Lower lobe of right lung (tissue), 2 donors: Measurements from ENCODE around the gene FBXL16. TPM values are rescaled to one million over a fixed set of nuclear protein-coding genes. Genes with fewer than 3 reads are reported as not detected.

Experiments
- ATAC-seq, 2 donors: fragments of 200-7000 bp; cut with Tn5 transposase; one replicate each; pipeline ENCODE4 v1.9.1; 2020 to 2022; ENCODE audit warnings: mild to moderate bottlenecking in 2 of 2, moderate library complexity in 2 of 2
- DNase-seq: peaks from one replicate; pipeline ENCODE4 v3.0.0-alpha.2; 2020
- H3K27ac ChIP-seq: fragments of 200-600 bp; one replicate; pipeline ENCODE4 v1.8.0; 2022
- H3K27me3 ChIP-seq: fragments of 200-600 bp; one replicate; pipeline ENCODE4 v1.8.0; 2022; ENCODE audit warnings: low read depth
- H3K36me3 ChIP-seq: fragments of 200-600 bp; one replicate; pipeline ENCODE4 v1.8.0; 2022; ENCODE audit warnings: mild to moderate bottlenecking
- H3K4me1 ChIP-seq: fragments of 200-600 bp; one replicate; pipeline ENCODE4 v1.8.0; 2022
- H3K4me3 ChIP-seq: fragments of 200-600 bp; one replicate; pipeline ENCODE4 v1.8.0; 2022; ENCODE audit warnings: mild to moderate bottlenecking
- H3K9me3 ChIP-seq: fragments of 200-600 bp; one replicate; pipeline ENCODE4 v1.8.0; 2022
- CTCF ChIP-seq: fragments of 200-600 bp; IDR thresholded peaks from one replicate; pipeline ENCODE4 v1.8.0; 2022; ENCODE audit warnings: antibody characterized with exemption, mild to moderate bottlenecking
- intact Hi-C: fragments of 100-400 bp; cut with DNase I; formaldehyde crosslinking; loops from one replicate; pipeline ENCODE4 v1.11.0; 2022
- total RNA-seq: library from RNA; stranded (reverse); fragmentation: NEBNext Ultra II Directional; extraction: Animal tissue kit (Norgen Biotek cat#: 25700); gene quantifications from one replicate; pipeline ENCODE4 v1.2.1, GENCODE V29; 2021
- donor health status: DM: no; HTN: yes; CAD: no; lungs with severe emphysema.

Gene FBXL16
- total RNA-seq, 1 donor from 2014 or later: 11.0 TPM

- peaks cover 31% of the 10 kb centered on the region for H3K4me1 ChIP-seq
- peak; percentile 6 for TF ChIP-seq CTCF
- peaks cover 5% of the 10 kb centered on the region for H3K36me3 ChIP-seq
- no peaks in the 10 kb centered on the region for H3K9me3 ChIP-seq
- H3K27me3 ChIP-seq: peaks cover 10% of the 10 kb centered on the region
- H3K27ac ChIP-seq: peak within 1 kb of the TSS; percentile 89
- peak; percentile 89 to 93 for ATAC-seq
- H3K4me3 ChIP-seq: peak within 1 kb of the TSS; percentile 80
- intact Hi-C loops: no loop called here
- DNase-seq: peak; percentile 89
Measured at GRCh38 chr16:720990-721764, 15.6 kb upstream of the FBXL16 start, which contains the start of gene ANTKMT. TSS of gene ANTKMT (plus strand) at chr16:721146. CDS start at chr16:721275, 129 bp downstream.

- peak overlapping the region; percentile 80 for H3K4me3 ChIP-seq
- peaks cover 5% of the 10 kb centered on the region for H3K36me3 ChIP-seq
- peak overlapping the region; percentile 89 for H3K27ac ChIP-seq
- ATAC-seq: peak; percentile 3 to 39
- peaks cover 3% of the 10 kb centered on the region for H3K27me3 ChIP-seq
- no peak for TF ChIP-seq CTCF
- H3K9me3 ChIP-seq: no peaks in the 10 kb centered on the region
- no peak for DNase-seq
- intact Hi-C loops: no loop called here
- peaks cover 34% of the 10 kb centered on the region for H3K4me1 ChIP-seq
Measured at GRCh38 chr16:720447-720989, 14.9 kb upstream of the FBXL16 start.

GRCh38 chr16:719815-720446 is 14.3 kb upstream of the FBXL16 start:
- H3K4me1 ChIP-seq: peaks cover 34% of the 10 kb centered on the region
- no peaks in the 10 kb centered on the region for H3K27me3 ChIP-seq
- H3K9me3 ChIP-seq: no peaks in the 10 kb centered on the region
- ATAC-seq (no peak), DNase-seq (no peak)
- peaks cover 5% of the 10 kb centered on the region for H3K36me3 ChIP-seq
- no peak for TF ChIP-seq CTCF
- H3K4me3 ChIP-seq: peak overlapping the region; percentile 80
- peak overlapping the region; percentile 89 for H3K27ac ChIP-seq
- intact Hi-C loops: no loop called here

- TF ChIP-seq CTCF: no peak
- Histone ChIP-seq H3K4me1 (peaks cover 40% of the 10 kb centered on the region), H3K27me3 (peaks cover 1% of the 10 kb centered on the region), H3K27ac (no peak overlapping the region), H3K36me3 (peaks cover 5% of the 10 kb centered on the region), H3K9me3 (no peaks in the 10 kb centered on the region), H3K4me3 (no peak overlapping the region)
- DNase-seq: no peak
- intact Hi-C loops: no loop called here
- ATAC-seq: no peak
Measured at GRCh38 chr16:718922-719321, 13.3 kb upstream of the FBXL16 start.

GRCh38 chr16:718389-718788 is 12.8 kb upstream of the FBXL16 start:
- peaks cover 40% of the 10 kb centered on the region for H3K4me1 ChIP-seq

More at GRCh38 chr16:718389-718788, 12.8 kb upstream of the FBXL16 start:
- no peak for DNase-seq
- Histone ChIP-seq H3K9me3 (no peaks in the 10 kb centered on the region), H3K4me3 (no peak overlapping the region), H3K27me3 (peaks cover 5% of the 10 kb centered on the region), H3K36me3 (peaks cover 5% of the 10 kb centered on the region), H3K27ac (no peak overlapping the region)
- intact Hi-C loops: no loop called here
- no peak for TF ChIP-seq CTCF
- no peak for ATAC-seq
